ENCODE measurements around the gene MYL3.
"Not testable (repeated sequence)": the region's sequence is repeated elsewhere in the genome, so short reads cannot be mapped to it uniquely, and the experiment has no call there.

MYL3 gene

DNA sequence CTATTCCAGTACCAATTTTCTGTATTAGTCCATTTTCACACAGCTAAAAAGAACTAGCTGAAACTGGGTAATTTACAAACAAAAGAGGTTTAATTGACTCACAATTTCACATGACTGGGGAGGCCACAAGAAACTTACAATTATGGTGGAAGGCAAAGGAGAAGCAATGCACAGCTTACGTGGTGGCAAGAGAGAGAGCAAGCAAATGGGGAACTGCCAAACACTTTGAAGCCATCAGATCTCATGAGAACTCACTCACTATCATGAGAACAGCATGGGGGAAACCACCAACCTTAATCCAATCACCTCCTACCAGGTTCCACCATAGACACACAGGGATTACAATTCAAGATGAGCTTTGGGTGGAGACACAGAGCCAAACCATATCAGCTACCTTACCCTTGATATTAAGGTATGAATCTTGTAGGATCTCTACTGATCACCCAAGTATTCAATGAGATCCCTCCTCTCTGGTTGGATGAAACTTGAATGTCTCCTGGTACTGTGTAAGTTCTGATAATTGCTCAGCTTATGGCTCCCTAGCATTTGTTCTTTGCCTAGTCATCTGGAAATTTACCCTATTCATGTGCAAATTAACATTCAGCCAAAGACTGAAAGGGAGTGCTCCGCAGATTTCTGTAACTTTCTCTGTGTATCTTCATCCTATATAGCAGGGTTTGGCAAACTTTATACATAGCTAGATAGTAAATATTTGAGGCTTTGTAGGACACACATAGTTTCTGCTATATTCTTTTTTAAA is 38.9 kb downstream of the MYL3 start:
- DNase-seq (ENCODE audit: low spot score) = no peak

DNA sequence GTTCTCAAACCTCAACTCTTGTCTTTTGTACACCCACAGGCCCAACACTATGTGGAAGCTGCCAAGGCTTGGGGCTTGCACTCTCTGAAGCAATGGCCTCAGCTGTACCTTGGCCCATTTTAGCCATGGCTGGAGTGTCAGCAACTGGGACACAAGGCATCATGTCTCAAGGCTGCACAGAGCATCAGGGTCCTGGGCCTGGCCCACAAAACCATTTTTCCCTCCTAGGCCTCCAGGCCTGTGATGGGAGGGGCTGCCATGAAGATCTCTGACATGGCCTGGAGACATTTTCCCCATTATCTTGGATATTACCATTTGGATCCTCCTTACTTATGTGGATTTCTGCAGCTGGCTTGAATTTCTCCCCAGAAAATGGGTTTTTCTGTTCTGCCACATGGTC is 39.9 kb downstream of the MYL3 start:
- DNase-seq (ENCODE audit: low spot score) = not testable (repeated sequence)

DNA sequence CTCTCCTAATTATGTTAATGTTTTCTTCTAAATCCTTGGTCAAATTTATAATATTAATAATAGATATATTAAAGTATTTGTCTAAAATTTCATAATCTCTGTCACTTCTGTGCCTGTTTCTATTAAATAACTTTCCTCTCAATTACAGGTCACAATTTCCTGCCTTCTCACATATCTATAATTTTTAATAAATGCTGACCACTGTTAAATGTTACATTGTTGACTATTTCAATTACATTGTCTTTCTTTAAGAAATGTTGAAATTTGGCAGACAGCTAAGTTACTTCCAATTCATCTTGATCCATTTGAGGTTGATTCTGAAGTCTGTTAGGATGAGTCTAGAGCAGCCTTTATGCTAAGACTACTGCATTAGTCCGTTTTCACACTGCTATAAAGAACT is 41.7 kb downstream of the MYL3 start:
- no peak for DNase-seq (ENCODE audit: low spot score)

DNA sequence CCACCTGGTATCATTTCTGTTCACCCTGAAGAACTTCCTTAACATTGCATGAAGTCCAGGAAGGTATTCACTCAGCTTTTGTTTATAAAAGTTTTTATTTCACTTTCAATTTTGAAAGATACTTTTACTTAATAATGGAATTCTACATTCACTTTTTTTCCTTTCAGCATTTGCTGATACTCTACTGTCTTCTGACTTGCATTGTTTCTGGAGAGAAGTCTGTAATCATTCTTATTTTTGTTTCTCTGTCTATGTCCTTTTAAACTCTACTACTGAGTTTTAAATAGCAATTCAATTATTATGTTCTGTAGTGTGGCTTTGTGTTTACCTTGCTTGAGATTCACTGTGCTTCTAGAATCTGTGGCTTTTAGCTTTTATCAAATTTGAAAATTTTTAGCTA is 42.4 kb downstream of the MYL3 start:
- no peak for DNase-seq (ENCODE audit: low spot score)

DNA sequence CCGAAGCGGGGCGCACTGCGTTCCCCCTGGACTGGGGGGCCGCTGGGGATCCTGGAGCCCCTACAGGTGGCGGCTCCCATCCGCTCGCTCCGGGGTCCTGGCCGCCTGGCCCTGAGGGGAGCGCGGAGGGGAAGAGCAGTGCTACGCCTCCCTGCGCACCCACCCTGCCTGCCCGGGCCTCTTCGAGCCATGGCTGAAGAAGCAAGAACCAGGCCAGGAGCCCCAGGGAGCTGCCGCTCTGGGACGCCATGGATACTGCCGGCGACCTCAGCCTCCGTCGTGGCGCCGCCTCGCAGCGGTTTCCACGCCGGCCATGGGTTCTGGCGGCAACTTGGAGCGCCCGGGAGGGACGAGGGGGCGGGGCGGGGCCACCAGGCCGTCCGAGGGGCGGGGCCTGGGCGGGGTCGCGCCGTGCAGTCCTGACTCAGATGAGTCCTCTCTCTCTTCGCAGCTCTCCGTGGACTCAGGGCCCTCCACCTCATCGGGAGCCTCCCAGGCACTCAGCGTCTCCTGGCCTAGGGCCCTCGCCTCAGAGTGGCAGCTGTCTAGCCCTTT is 50.9 kb downstream of the MYL3 start:
- peak; percentile 39 for DNase-seq (ENCODE audit: low spot score)

DNA sequence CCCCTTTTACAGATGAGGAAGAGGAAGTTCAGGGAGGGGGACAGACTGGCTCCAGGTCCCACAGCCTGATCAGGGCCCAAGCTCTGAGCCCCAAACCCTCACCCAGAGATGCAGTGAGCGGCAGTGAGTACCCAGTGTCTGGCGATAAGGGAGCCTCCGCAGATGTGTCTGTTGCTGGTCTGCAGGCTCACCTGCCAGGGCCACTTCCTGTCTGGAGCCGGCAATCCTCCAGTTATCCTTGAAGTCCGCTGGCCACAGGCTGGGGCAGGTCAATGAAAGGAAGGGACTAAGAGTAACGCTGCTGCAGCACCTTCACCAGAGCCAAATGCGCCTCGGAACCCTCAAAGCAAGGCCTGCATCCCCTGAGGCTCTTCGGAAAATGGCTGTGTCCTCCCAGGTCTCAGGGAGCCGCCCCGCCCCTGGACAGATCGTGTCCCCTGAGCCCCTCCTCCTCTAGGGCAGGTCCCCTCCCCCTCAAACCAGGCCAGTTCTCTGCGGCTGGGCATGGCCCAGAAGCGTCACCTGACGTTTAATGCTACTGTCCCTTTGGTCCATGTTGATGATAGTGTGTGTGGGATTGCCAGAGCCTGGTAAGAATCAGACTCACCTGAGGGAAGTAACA is 51.5 kb downstream of the MYL3 start:
- no peak for DNase-seq (ENCODE audit: low spot score)

DNA sequence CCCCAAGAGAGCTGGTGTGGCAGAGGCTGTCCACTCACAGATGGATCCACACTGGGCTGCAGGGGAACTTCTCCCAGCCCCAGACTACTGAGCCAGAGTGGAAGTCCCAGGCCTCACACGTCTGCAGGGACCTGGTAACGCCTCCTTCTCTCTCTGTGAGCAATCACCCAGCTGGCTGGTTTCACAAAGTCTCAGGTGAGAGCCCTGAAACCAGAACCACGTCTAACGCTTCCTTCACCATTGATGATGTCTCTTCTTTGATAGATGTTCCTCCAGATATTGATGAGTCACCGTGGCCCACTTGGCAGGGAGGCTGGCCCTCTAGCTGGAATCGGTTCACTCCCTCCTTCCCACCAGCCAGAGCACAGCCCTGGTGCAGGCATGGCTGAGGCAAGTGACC is 54.5 kb downstream of the MYL3 start:
- DNase-seq (ENCODE audit: low spot score) = not testable (repeated sequence)
